AG04450 (cell line): Measurements from ENCODE around the gene MIA3. TPM values are rescaled to one million over a fixed set of nuclear protein-coding genes. Genes with fewer than 3 reads are reported as not detected.

Experiments
- CTCF ChIA-PET: fragments of 300-600, 350-600 bp; formaldehyde crosslinking; extraction: SDS; loops from one replicate; lab custom pipeline; 2022; ENCODE audit warnings: antibody characterized with exemption, inconsistent platforms; lab: Charles Lee
- POLR2A ChIA-PET: fragments of 350-600 bp; formaldehyde crosslinking; extraction: SDS; loops from one replicate; lab custom pipeline; 2021; ENCODE audit warnings: antibody characterized with exemption, inconsistent platforms; lab: Yijun Ruan, JAX
- DNase-seq: peaks from one replicate; pipeline ENCODE4 v3.0.0-alpha.2; 2011; ENCODE audit warnings: low read depth, low spot score
- H3K27ac ChIP-seq: one replicate; pipeline ENCODE4 v1.5.1; 2012; ENCODE audit warnings: low read depth, low read length, control low read depth
- H3K27me3 ChIP-seq: one replicate; pipeline ENCODE4 v1.6.0; 2012; ENCODE audit warnings: low read length; ENCODE audit not compliant: control insufficient read depth, insufficient read depth
- H3K4me3 ChIP-seq: 2 replicates; pipeline ENCODE4 v1.5.1; 2011; ENCODE audit warnings: mild to moderate bottlenecking, low read depth, low read length, control low read depth
- H3K9me3 ChIP-seq: 2 replicates; pipeline ENCODE4 v1.5.1; 2012; ENCODE audit warnings: low read length; ENCODE audit not compliant: control insufficient read depth, insufficient read depth
- CTCF ChIP-seq: IDR thresholded peaks from 2 replicates; pipeline ENCODE4 v1.5.1; 2011; ENCODE audit warnings: low read depth, low read length, control low read depth, inconsistent platforms
- polyA minus RNA-seq: library from RNA; depleted of rRNA, polyadenylated mRNA; stranded (reverse); fragments of >200 nt; gene quantifications from 2 replicates; pipeline ENCODE4 v1.2.3, GENCODE V29; 2011; rRNA and poly(A)+ RNA removed
- polyA plus RNA-seq: library from polyadenylated mRNA; depleted of rRNA; stranded (reverse); fragments of >200 nt; gene quantifications from 2 replicates; pipeline ENCODE4 v1.2.3, GENCODE V29; 2011; rRNA removed

MIA3 gene
- 47.2 and 53.6 TPM in 2 replicates for polyA plus RNA-seq
- polyA minus RNA-seq = 46.2 and 48.5 TPM in 2 replicates

- Histone ChIP-seq H3K27ac (peak within 1 kb of the TSS; percentile 69), H3K9me3 (no peaks in the 10 kb centered on the region), H3K4me3 (peak within 1 kb of the TSS; percentile 74), H3K27me3 (peaks cover 4% of the 10 kb centered on the region)
- no peak for DNase-seq
- ChIA-PET CTCF (interaction anchor here (4.0 to 7.6 kb wide), 2 partner anchors 16 to 153 kb away, joined by 17 to 49 read pairs; no protein-coding TSS in a partner anchor), POLR2A (no interaction called here)
- no peak for TF ChIP-seq CTCF
These were observed at the start of gene MIA3 for GRCh38 chr1:222618001-222618879. TSS of gene MIA3 (plus strand) at chr1:222618097. CDS start at chr1:222618111, 14 bp downstream.

- no peak for TF ChIP-seq CTCF
- POLR2A ChIA-PET = no interaction called here
- CTCF ChIA-PET = interaction anchor here (1.3 kb wide), 1 partner anchor 13 kb away, joined by 3 read pairs; no protein-coding TSS in a partner anchor
- Histone ChIP-seq H3K27ac (no peak overlapping the region), H3K9me3 (no peaks in the 10 kb centered on the region), H3K4me3 (no peak overlapping the region), H3K27me3 (no peaks in the 10 kb centered on the region)
- DNase-seq = no peak
These were observed 47.1 kb upstream of the MIA3 start for GRCh38 chr1:222570837-222571236.

GRCh38 chr1:222579316-222579715 is 38.6 kb upstream of the MIA3 start:
- no peak overlapping the region for H3K4me3 ChIP-seq
- ChIA-PET CTCF (no interaction called here), POLR2A (no interaction called here)
- TF ChIP-seq CTCF = no peak
- no peaks in the 10 kb centered on the region for H3K27me3 ChIP-seq
- no peak overlapping the region for H3K27ac ChIP-seq
- no peaks in the 10 kb centered on the region for H3K9me3 ChIP-seq
- DNase-seq = no peak

GRCh38 chr1:222582099-222582774 is 35.7 kb upstream of the MIA3 start:
- no peaks in the 10 kb centered on the region for H3K27me3 ChIP-seq
- no peak for DNase-seq
- ChIA-PET CTCF (no interaction called here), POLR2A (interaction anchor here (0.6 kb wide), 1 partner anchor 1017 kb away, joined by 5 read pairs; no protein-coding TSS in a partner anchor)
- TF ChIP-seq CTCF = no peak
- H3K4me3 ChIP-seq = no peak overlapping the region
- H3K27ac ChIP-seq = no peak overlapping the region
- no peaks in the 10 kb centered on the region for H3K9me3 ChIP-seq
